LNCAP (cell line): ENCODE measurements around the gene CFAP20.

ENCODE experiments used
- CTCF ChIP-seq: fragments of 450-650 bp; IDR thresholded peaks from 2 replicates; pipeline ENCODE4 v1.5.1; 2017; ENCODE audit warnings: mild to moderate bottlenecking

CFAP20 gene

GRCh38 chr16:58094026-58094425, 35.2 kb downstream of the CFAP20 start:
- no peak for TF ChIP-seq CTCF

DNA sequence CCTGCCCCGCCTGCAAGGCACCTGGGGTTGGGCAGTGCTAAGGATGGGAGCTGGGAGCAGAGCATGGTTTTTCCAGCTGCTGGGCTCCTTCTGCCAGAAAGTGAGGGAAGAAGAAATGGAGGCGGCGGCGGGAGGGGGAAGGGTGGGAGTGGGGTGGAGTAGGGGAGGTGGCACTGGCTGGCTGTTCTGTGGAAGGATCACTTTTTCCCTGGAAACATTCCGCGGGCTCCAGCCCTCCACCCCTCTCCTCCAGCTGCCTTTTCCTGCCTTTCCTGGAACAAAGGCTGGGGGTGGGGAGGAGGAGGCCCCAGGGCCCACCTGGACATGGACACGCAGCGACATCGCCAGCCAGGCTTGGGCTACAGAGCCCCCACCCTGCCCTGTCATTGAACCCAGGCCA, 41.1 kb downstream of the CFAP20 start:
- TF ChIP-seq CTCF = no peak

DNA sequence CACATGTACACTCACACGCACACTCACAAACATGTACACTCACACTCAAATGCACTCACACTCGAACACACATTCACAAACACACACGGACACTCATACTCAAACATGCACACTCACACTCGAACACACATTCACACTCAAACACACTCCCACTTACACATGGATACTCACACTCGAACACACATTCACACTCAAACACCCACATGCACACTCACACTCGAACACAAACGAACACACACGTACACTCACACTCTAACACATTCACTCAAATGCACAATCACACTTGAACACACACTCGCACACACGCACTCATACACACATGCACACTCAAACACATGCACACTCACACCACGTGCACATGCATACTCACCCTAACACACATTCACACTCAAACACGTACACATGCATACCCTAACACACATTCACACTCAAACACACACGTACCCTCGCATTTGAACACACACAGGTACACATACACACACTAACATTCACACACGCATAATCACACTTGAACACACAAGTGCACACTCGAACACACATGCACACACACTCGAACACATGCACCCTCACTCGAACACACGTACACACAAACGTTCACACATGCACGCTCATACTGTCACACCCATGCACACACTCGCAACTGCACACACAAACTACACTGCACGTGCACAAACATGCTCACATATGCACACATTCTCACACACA, 41.8 kb downstream of the CFAP20 start:
- TF ChIP-seq CTCF = no peak

GRCh38 chr16:58086381-58087208, 42.6 kb downstream of the CFAP20 start:
- no peak for TF ChIP-seq CTCF

GRCh38 chr16:58085584-58086251, 43.5 kb downstream of the CFAP20 start:
- no peak for TF ChIP-seq CTCF

DNA sequence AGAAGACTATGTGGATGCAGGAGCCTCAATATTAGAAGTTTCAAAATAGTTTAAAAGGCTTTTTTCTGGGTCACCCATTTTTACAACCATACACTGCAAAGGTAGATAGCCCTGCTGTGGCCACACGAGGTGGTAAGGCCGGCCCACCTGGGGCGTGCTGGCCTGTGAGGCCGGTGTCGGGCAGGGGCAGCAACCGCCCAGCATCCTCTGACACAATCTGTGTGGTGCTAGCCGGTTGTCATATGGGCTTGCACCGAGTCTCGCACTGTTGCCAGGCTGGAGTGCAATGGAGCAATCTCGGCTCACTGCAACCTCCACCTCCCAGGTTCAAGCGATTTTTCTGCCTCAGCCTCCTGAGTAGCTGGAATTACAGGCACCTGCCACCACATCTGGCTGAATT, 44.0 kb downstream of the CFAP20 start:
- no peak for TF ChIP-seq CTCF

- TF ChIP-seq CTCF = no peak
Measured at GRCh38 chr16:58084635-58085034, 44.5 kb downstream of the CFAP20 start.
